ACC112 (cell line): ENCODE results near the gene TMEM107.
"Not testable (repeated sequence)": the region's sequence is repeated elsewhere in the genome, so short reads cannot be mapped to it uniquely, and the experiment has no call there.

Experiments used
- H2AFZ ChIP-seq: fragments of 200-600 bp; sonication (generic); one replicate; pipeline ENCODE4 v1.6.0; 2017; ENCODE audit warnings: antibody characterized with exemption, low read length; ENCODE audit not compliant: unreplicated experiment
- H3K27ac ChIP-seq: fragments of 200-600 bp; sonication (generic); 2 replicates; pipeline ENCODE4 v1.5.1; 2014; ENCODE audit warnings: low read depth, mild to moderate bottlenecking, antibody characterized with exemption, low read length, moderate library complexity
- H3K27me3 ChIP-seq: fragments of 200-600 bp; sonication (generic); 2 replicates; pipeline ENCODE4 v1.6.1; 2014; ENCODE audit warnings: mild to moderate bottlenecking, antibody characterized with exemption, low read length, moderate library complexity, mixed read lengths; ENCODE audit not compliant: insufficient read depth
- H3K36me3 ChIP-seq: fragments of 200-600 bp; sonication (generic); 2 replicates; pipeline ENCODE4 v1.6.1; 2016; ENCODE audit warnings: mild to moderate bottlenecking, antibody characterized with exemption, low read length, moderate library complexity, mixed read lengths; ENCODE audit not compliant: insufficient read depth
- H3K4me1 ChIP-seq: fragments of 200-600 bp; sonication (generic); one replicate; pipeline ENCODE4 v1.6.1; 2016; ENCODE audit warnings: low read length, mixed read lengths; ENCODE audit not compliant: insufficient read depth, unreplicated experiment, control insufficient read depth
- H3K4me3 ChIP-seq: fragments of 200-600 bp; sonication (generic); 2 replicates; pipeline ENCODE4 v1.5.1; 2014; ENCODE audit warnings: mild to moderate bottlenecking, low read depth, low read length
- H3K79me2 ChIP-seq: fragments of 200-600 bp; sonication (generic); one replicate; pipeline ENCODE4 v1.6.0; 2016; ENCODE audit warnings: low read length; ENCODE audit not compliant: control insufficient read depth, unreplicated experiment, insufficient read depth

Gene TMEM107

DNA sequence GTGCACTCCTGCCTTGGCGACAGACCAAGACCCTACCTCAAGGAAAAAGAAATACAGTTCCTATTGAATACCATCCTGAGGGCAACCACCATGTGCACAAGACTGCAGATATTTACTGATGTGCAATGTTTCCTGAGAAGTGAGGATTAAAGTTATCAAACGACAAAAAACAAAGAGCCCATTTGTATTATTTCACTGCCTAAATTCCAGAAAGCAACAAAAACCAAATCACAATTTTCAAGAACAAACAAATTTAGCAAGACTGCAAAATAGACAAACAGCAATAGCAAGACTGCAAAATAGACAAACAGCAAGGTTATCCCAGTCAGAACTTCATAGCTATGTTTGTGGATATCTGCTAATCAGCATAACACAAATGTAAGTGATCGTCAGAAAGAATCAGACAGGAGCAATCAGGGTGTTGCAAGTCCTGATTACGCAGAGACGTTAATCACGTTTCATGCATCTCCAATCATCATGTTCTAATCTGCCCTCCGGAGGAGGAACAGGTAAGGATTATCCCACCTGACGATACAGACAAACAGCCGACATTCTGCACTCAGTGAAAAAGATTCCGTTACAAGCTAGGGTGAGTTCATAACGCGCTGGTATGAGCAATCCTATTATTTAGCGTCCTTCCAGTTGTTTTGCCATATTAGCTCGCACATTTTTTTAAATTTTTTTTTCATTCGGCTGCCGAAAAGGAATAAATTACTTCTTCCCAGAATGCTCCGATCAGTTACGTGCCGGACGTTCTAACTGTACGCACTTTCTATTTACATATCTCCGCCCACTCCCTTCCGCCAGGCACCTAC lies 2.9 kb downstream of the TMEM107 start:
- Histone ChIP-seq H3K4me3 (peak overlapping the region; percentile 73), H3K36me3 (no peaks in the 10 kb centered on the region), H3K79me2 (peaks cover 20% of the 10 kb centered on the region), H3K27me3 (no peaks in the 10 kb centered on the region), H2AFZ (no peak overlapping the region), H3K27ac (peak overlapping the region; percentile 94), H3K4me1 (peaks cover 26% of the 10 kb centered on the region)

DNA sequence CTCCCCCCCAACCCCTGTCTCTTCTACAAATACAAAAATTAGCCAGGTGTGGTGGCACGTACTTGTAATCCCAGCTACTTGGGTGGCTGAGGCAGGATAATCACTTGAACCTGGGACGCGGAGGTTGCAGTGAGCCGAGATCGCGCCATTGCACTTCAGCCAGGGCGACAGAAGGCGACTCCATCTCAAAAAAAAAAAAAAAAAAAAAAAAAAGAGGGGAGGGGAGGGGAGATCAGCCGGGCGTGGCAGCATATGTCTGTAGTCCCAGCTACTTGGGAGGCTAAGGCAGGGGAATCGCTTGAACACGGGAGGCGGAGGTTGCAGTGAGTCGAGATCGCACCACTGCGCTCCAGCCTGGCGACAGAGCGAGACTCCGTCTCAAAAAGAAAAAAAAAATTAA lies 6.0 kb downstream of the TMEM107 start:
- peaks cover 20% of the 10 kb centered on the region for H3K4me1 ChIP-seq
- not testable (repeated sequence) for H3K79me2 ChIP-seq, H3K27ac ChIP-seq, H2AFZ ChIP-seq, H3K27me3 ChIP-seq, H3K4me3 ChIP-seq, H3K36me3 ChIP-seq

DNA sequence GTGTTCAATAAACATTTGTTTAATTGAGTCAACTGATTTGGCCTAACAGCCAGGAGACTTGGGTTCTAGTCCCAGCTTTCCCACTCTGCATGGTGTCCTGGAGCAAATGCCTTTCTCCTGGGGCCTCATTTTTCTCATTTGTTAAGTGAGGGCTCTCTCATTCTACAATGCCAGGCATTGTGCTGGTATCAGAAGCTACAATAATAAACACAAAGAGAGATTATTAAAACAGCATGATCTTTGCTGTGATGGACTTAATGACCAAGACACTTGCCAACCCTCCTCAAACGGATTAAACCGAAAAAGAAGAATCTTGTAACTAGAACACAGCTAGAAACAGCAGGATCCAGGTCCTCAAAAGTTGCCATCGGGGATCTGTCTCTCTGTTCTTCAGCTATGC lies 8.7 kb downstream of the TMEM107 start:
- H3K27ac ChIP-seq: no peak overlapping the region
- no peaks in the 10 kb centered on the region for H3K36me3 ChIP-seq
- peaks cover 27% of the 10 kb centered on the region for H3K4me1 ChIP-seq

DNA sequence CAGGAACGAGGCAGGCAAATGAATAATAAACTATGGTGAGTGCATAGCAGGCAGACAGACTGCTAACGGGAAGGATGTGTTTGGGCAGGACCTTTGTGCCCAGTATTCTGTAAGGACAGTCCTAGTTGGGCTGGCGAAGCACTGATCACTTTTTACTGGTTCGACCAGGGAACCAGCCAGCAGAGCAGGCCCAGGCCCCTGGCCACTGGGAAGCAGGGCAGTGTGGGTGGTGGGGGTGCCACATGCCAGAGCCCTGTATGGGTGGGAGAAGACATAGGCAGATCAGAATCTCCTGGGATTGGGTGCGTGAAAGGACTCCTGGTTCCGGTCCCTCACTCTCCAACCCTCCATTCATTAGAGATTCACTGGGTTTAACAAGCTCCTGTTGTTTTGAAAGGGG lies 9.4 kb downstream of the TMEM107 start:
- no peaks in the 10 kb centered on the region for H3K36me3 ChIP-seq
- H3K79me2 ChIP-seq: peaks cover 10% of the 10 kb centered on the region
- H2AFZ ChIP-seq: no peak overlapping the region
- peaks cover 25% of the 10 kb centered on the region for H3K4me1 ChIP-seq
- no peaks in the 10 kb centered on the region for H3K27me3 ChIP-seq
- no peak overlapping the region for H3K4me3 ChIP-seq
- H3K27ac ChIP-seq: peak overlapping the region; percentile 91

More for the DNA sequence above, 8.7 kb downstream of the TMEM107 start:
- H3K27me3 ChIP-seq: no peaks in the 10 kb centered on the region
- H2AFZ ChIP-seq: no peak overlapping the region
- no peak overlapping the region for H3K4me3 ChIP-seq
- H3K79me2 ChIP-seq: peaks cover 2% of the 10 kb centered on the region

DNA sequence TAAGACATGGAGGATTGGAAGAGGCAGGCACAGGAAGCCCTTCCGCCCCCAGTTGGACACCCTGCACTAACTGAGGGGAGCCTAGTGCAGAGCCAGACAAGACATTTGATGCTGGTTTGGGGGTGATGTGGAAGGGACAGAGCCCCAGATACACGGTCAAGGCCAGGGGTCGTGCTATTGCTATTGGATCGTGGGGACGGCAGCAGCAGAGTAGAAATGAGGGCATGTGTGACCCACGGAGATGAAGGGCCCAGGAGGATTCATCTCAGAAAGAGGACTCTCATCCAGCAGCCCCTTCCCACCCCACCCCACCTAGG lies 11.4 kb downstream of the TMEM107 start:
- Histone ChIP-seq H3K36me3 (no peaks in the 10 kb centered on the region), H3K79me2 (peaks cover 20% of the 10 kb centered on the region), H3K27me3 (no peaks in the 10 kb centered on the region), H3K4me3 (no peak overlapping the region), H3K4me1 (peaks cover 35% of the 10 kb centered on the region), H3K27ac (peak overlapping the region; percentile 80), H2AFZ (no peak overlapping the region)

DNA sequence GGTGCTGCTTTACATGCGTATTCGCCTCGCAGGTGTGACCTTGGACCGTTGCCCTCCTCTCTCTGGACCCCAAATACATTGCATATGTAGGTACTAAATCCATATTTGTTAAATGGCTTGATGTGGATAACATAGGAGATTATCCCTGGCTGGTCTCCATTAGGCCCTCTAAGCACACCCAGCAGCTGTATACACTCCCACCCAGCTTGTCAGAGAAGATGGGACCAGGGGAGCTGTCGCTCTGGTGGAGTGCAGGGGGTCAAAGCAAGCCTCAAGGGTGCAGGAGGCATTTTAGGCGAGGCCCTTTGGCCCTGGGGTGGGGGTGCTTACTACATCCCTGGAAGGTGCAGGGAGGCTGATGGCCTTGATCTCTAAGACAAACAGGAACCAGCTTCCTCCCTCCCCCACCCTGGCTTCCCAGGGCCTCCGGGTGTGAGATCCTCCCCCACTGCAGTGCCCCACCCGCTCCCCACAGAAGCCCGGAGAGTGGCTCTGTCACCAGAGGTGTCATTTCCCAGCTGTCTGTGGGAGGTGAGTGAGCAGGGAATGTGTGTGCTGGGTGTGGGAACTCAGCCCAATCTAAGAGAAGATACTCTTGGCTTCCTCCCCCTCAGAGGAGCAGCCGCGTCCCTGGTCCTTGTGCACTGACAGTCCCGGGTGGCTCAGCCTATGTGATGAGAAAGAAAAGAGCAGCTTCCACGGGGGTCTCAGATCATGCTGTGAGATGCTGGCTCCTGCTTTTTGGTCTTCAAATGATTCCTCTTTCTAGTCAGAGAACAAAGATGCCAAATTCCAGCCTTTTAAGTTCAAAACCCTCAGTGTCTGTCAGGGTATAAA lies 12.0 kb downstream of the TMEM107 start:
- Histone ChIP-seq H3K79me2 (peaks cover 23% of the 10 kb centered on the region), H3K4me3 (no peak overlapping the region), H3K36me3 (no peaks in the 10 kb centered on the region), H3K27ac (peak overlapping the region; percentile 80), H2AFZ (peak overlapping the region; percentile 1), H3K4me1 (peaks cover 35% of the 10 kb centered on the region), H3K27me3 (no peaks in the 10 kb centered on the region)

DNA sequence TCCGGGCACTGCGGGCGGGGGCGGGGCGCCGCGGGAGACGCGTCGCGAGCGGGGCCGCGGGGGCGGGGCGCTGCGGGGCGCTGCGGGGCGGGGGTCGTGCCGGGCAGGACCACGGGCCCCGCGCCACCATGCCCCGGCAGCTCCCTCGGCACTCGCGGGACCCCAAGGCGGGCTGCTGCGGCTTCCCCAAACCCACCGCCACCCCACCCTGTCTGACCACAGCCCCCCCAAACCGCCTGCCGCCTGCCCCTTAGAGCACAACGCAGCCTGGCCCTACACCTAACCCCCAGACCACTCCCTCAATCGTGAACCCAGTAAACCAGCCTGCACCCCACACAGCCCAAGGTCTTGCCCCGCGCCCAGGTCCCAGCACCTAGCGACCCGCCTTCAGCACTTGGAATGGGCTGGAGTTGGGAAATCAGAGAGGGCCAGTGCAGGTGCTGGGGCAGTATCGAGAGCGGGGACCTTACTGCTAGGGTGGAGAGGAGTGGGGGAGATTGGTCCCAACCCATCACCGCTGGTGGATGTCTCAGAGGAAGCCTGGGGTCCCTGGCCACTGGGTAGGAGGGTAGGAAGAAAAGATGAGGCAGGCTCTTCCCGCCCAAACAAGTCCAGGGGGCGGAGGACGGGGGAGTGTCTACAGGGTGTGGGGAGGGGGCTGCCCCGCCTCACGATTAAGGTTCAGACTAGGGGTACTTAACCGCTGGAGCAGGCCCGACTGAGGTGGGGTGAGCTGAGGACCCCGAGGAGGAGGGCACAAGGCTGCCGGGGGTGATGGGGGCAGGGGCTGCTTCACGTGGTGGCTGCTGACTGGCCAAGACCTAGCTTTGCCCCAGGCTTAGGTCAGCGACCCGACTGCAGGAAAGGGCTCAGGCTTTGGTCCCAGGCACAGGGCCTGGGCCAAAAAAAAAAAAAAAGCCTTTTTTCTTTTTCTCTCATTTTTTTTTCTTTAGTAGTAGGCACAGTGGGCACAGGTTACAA lies 12.9 kb downstream of the TMEM107 start:
- peak overlapping the region; percentile 97 for H3K4me3 ChIP-seq
- peaks cover 35% of the 10 kb centered on the region for H3K4me1 ChIP-seq
- no peaks in the 10 kb centered on the region for H3K27me3 ChIP-seq
- H3K79me2 ChIP-seq: peaks cover 23% of the 10 kb centered on the region
- no peaks in the 10 kb centered on the region for H3K36me3 ChIP-seq
- H2AFZ ChIP-seq: peak overlapping the region; percentile 94
- peak overlapping the region; percentile 80 for H3K27ac ChIP-seq

DNA sequence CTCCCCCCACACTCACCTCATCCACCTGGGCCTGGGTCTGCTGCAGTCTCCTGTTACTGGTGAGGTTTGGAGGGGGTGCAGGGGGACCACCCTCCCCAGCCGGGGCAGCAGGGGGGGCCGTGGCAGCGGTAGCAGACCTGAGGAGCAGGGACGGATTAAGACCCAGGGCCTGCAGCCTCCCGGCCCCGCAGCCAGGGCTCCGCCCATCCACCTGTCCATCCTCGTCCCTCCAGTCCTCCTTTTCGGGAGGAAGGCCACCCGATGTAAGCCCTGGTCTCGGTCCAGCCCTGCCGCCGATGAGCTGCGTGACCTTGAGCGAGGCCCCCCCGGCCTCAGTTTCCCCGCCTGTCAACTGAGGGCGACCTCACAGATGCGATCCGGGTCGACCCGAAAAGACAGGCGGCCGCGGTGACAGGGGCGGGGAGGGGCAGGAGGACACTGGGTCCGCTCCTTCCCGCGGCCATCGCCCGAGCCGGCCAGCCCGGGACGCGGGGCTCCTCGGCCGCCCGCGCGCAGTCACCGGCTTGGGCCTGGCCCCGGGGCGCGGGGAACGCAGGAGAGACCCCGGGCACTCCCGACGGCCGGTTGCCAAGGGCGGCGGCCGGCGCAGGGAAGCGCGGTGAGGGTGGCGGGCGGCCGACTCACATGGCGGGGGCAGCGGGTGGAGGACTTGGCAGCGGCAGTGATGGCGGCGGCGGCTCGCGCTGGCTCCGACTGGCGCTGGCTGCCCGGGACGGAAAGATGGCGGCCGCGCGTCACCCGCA lies 13.8 kb downstream of the TMEM107 start, which contains the start of gene VAMP2:
TSS of gene VAMP2 (minus strand) at position 716 of the 764 bp plus-strand sequence. CDS start at position 647, 69 bp downstream.
- Histone ChIP-seq H3K36me3 (no peaks in the 10 kb centered on the region), H3K4me3 (peak within 1 kb of the TSS; percentile 97), H3K27me3 (no peaks in the 10 kb centered on the region), H2AFZ (peak within 1 kb of the TSS; percentile 94), H3K4me1 (peaks cover 35% of the 10 kb centered on the region), H3K27ac (peak within 1 kb of the TSS; percentile 89), H3K79me2 (peaks cover 23% of the 10 kb centered on the region)

DNA sequence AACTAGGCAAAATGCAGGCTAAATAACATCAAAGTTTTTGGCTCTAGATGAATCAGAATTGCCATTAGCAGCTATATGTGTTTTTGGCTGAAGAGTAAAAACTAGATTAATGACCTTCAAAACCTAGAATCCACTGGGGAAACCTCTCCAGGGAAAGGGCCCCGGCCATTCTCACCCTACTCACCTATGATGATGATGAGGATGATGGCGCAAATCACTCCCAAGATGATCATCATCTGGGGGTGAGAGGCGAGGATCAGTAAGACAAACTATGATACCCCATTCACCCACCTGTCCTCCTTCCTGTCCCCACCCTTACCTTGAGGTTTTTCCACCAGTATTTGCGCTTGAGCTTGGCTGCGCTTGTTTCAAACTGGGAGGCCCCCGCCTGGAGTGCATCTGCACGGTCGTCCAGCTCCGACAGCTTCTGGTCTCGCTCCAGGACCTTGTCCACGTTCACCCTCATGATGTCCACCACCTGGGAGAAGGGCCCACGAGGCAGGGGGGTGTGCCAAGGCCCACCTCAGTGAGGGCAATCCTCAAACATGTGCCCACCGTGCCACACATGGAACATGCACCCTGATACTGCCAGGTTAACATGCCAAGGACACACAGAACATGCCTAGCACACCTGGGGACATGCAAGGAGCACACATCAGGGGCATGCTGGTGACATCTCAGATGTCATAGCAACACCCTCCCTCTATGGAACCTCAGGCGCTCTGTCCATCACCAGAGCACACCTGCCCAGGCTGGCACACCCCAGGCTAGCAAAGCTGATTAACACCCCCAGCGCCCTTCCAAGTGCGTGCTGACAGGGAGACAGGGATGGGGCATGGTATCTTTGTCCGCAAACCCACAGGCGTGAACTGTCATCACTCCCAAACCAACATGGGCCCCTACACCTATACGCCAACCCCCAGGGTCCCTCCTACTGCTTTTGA lies 14.6 kb downstream of the TMEM107 start:
- peaks cover 40% of the 10 kb centered on the region for H3K4me1 ChIP-seq
- H2AFZ ChIP-seq: no peak overlapping the region

More for the DNA sequence above, 14.6 kb downstream of the TMEM107 start:
- H3K4me3 ChIP-seq: peak overlapping the region; percentile 97
- H3K79me2 ChIP-seq: peaks cover 23% of the 10 kb centered on the region
- H3K27ac ChIP-seq: peak overlapping the region; percentile 89; the same call in 1 of the 2 replicates
- no peaks in the 10 kb centered on the region for H3K36me3 ChIP-seq
- H3K27me3 ChIP-seq: no peaks in the 10 kb centered on the region
